ENCODE results near the gene PELI2.
A peak's percentile ranks its signal among the peaks of the same experiment; 100 is the strongest.

PELI2 gene

DNA sequence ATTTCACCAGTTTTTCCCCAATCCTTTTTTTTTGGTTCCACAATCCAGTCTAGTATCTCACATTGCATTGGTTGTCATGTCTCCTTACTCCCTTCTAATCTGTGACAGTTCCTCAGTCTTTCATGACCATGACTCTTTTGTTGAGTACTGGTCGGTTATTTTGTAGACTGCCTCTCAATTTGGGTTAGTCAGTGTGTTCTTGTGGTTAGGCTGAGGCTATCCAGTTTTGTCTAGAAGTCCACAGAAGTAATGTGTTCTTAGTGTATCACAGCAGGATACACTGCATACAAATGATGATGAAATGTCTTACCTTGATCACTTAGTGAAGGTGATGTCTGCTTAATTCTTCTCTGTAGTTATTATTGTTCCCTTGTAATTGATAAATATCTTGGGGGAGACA is 24.8 kb downstream of the PELI2 start (continued):
- no peak for TF ChIP-seq ZNF416 (tag by site-specific recombination; IDR thresholded peaks at IDR 0.05)
- no peak for TF ChIP-seq MYNN (tag by site-specific recombination; IDR thresholded peaks at IDR 0.05; ENCODE audit: borderline replicate concordance)
- TF ChIP-seq ZNF610 (tag by site-specific recombination; IDR thresholded peaks at IDR 0.05; ENCODE audit: borderline replicate concordance) = no peak
- TF ChIP-seq, protein P1, sequence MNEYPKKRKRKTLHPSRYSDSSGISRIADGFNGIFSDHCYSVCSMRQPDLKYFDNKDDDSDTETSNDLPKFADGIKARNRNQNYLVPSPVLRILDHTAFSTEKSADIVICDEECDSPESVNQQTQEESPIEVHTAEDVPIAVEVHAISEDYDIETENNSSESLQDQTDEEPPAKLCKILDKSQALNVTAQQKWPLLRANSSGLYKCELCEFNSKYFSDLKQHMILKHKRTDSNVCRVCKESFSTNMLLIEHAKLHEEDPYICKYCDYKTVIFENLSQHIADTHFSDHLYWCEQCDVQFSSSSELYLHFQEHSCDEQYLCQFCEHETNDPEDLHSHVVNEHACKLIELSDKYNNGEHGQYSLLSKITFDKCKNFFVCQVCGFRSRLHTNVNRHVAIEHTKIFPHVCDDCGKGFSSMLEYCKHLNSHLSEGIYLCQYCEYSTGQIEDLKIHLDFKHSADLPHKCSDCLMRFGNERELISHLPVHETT (tag by site-specific recombination; IDR thresholded peaks at IDR 0.05) = no peak
- TF ChIP-seq, protein P2, sequence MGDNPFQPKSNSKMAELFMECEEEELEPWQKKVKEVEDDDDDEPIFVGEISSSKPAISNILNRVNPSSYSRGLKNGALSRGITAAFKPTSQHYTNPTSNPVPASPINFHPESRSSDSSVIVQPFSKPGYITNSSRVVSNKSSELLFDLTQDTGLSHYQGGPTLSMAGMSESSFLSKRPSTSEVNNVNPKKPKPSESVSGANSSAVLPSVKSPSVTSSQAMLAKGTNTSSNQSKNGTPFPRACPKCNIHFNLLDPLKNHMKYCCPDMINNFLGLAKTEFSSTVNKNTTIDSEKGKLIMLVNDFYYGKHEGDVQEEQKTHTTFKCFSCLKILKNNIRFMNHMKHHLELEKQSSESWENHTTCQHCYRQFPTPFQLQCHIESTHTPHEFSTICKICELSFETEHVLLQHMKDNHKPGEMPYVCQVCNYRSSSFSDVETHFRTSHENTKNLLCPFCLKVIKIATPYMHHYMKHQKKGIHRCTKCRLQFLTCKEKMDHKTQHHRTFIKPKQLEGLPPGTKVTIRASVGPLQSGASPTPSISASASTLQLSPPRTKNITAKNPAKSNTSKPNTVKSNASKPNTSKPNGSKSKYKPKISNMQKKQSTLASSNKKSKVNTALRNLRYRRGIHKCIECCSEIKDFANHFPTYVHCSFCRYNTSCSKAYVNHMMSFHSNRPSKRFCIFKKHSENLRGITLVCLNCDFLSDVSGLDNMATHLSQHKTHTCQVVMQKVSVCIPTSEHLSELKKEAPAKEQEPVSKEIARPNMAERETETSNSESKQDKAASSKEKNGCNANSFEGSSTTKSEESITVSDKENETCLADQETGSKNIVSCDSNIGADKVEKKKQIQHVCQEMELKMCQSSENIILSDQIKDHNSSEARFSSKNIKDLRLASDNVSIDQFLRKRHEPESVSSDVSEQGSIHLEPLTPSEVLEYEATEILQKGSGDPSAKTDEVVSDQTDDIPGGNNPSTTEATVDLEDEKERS (tag by site-specific recombination; IDR thresholded peaks at IDR 0.05) = no peak
- no peak for TF ChIP-seq ZNF768 (tag by site-specific recombination; IDR thresholded peaks at IDR 0.05)
- TF ChIP-seq GLIS2 (tag by site-specific recombination; IDR thresholded peaks at IDR 0.05) = no peak
- TF ChIP-seq SCRT1 (tag by site-specific recombination; IDR thresholded peaks at IDR 0.05; ENCODE audit: borderline replicate concordance) = no peak
- TF ChIP-seq MEIS1 (CRISPR knock-in tag; IDR thresholded peaks at IDR 0.05; ENCODE audit: borderline replicate concordance) = no peak

DNA sequence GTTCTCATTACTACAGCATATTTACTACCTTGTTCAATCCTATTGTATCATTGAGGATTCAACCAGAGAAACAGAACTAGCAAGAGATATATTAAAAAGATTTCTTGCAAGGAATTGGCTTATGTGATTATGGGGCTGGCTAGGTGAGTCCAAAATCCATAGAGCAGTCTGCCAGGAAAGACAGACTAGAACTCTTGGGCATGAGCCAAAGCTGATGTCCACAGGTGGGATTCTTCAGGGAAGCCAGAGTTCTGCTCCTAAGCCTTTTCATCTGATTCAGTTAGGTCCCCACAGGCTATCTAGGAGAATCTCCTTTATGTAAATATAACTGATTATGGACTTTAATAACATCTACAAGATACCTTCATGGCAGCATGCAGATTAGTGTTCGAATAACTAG is 26.0 kb downstream of the PELI2 start:
- no peaks in the 10 kb centered on the region for H3K36me3 ChIP-seq (ENCODE audit: control insufficient read depth in 2 of 2, insufficient read depth in 1 of 2, low read length in 2 of 2)
- H3K9me3 ChIP-seq (ENCODE audit: control insufficient read depth, insufficient read depth, low read depth, low read length) = no peaks in the 10 kb centered on the region
- ChIA-PET POLR2A (no interaction called here), CTCF (no interaction called here)
- peaks cover 24% of the 10 kb centered on the region for H3K4me1 ChIP-seq (ENCODE audit: control insufficient read depth, insufficient read depth, low read length)
- TF ChIP-seq SCRT2 (tag by site-specific recombination; IDR thresholded peaks at IDR 0.05) = peak; percentile 61; the same call in 1 of the 2 replicates
- TF ChIP-seq ZNF48 (tag by site-specific recombination; IDR thresholded peaks at IDR 0.05) = no peak
- no peak overlapping the region for H3K27ac ChIP-seq (ENCODE audit: extremely low read depth, low read depth, low read length)
- no peak overlapping the region for H3K4me3 ChIP-seq (ENCODE audit: low read depth, low read length)

DNA sequence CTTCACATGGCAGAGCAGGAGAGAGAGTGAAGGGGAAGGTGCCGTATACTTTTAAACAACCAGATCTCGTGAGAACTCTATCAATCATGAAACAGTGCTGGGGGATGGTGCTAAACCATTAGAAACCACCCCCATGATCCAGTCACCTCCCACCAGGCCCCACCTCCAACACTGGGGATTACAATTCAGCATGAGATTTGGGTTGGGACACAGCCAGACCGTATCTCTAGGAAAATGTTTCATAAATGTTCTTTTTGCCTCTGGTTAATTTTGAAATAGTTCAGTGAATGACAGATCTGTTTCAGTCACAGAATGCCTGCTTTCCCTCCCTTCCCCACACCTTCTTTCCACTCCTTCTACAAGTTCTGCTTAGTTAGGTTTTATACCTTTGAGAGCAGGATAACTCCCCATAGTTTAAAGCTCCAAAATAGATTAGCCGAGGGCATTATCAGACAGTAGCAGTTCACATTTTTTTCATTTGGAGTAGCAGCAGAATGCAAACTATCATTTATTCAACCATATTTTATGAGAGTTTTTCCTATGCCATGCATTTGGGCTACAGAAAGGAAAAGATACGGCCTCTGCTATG is 27.1 kb downstream of the PELI2 start:
- Histone ChIP-seq H3K4me1 (ENCODE audit: control insufficient read depth, insufficient read depth, low read length) (peaks cover 24% of the 10 kb centered on the region), H3K27ac (ENCODE audit: extremely low read depth, low read depth, low read length) (no peak overlapping the region), H3K9me3 (ENCODE audit: control insufficient read depth, insufficient read depth, low read depth, low read length) (no peaks in the 10 kb centered on the region), H3K36me3 (ENCODE audit: control insufficient read depth in 2 of 2, insufficient read depth in 1 of 2, low read length in 2 of 2) (no peaks in the 10 kb centered on the region), H3K4me3 (ENCODE audit: low read depth, low read length) (no peak overlapping the region)
- CTCF ChIA-PET = no interaction called here
- TF ChIP-seq ZFHX2 (tag by site-specific recombination; conservative IDR thresholded peaks at IDR 0.05) (peak; percentile 36; the same call in 1 of the 2 replicates), RBAK (tag by site-specific recombination; IDR thresholded peaks at IDR 0.05) (no peak), EGR2 (tag by site-specific recombination; IDR thresholded peaks at IDR 0.05; ENCODE audit: low read depth) (0 out of 2 replicates have a peak, but pooled peaks have one; percentile 13), ZNF624 (tag by site-specific recombination; IDR thresholded peaks at IDR 0.05) (no peak)
- TF ChIP-seq, protein P3, sequence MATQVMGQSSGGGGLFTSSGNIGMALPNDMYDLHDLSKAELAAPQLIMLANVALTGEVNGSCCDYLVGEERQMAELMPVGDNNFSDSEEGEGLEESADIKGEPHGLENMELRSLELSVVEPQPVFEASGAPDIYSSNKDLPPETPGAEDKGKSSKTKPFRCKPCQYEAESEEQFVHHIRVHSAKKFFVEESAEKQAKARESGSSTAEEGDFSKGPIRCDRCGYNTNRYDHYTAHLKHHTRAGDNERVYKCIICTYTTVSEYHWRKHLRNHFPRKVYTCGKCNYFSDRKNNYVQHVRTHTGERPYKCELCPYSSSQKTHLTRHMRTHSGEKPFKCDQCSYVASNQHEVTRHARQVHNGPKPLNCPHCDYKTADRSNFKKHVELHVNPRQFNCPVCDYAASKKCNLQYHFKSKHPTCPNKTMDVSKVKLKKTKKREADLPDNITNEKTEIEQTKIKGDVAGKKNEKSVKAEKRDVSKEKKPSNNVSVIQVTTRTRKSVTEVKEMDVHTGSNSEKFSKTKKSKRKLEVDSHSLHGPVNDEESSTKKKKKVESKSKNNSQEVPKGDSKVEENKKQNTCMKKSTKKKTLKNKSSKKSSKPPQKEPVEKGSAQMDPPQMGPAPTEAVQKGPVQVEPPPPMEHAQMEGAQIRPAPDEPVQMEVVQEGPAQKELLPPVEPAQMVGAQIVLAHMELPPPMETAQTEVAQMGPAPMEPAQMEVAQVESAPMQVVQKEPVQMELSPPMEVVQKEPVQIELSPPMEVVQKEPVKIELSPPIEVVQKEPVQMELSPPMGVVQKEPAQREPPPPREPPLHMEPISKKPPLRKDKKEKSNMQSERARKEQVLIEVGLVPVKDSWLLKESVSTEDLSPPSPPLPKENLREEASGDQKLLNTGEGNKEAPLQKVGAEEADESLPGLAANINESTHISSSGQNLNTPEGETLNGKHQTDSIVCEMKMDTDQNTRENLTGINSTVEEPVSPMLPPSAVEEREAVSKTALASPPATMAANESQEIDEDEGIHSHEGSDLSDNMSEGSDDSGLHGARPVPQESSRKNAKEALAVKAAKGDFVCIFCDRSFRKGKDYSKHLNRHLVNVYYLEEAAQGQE (tag by site-specific recombination; IDR thresholded peaks at IDR 0.05) = no peak
- POLR2A ChIA-PET = no interaction called here
